ENCODE measurements around the gene RRAGC. TPM values are rescaled to one million over a fixed set of nuclear protein-coding genes. Genes with fewer than 3 reads are reported as not detected.

RRAGC gene
- total and polyA plus RNA-seq, 2 of the 13 experiments (the other 11 are each of a cell fraction or from before 2014, with no cell fraction given) = 7.6 to 8.0 TPM

DNA sequence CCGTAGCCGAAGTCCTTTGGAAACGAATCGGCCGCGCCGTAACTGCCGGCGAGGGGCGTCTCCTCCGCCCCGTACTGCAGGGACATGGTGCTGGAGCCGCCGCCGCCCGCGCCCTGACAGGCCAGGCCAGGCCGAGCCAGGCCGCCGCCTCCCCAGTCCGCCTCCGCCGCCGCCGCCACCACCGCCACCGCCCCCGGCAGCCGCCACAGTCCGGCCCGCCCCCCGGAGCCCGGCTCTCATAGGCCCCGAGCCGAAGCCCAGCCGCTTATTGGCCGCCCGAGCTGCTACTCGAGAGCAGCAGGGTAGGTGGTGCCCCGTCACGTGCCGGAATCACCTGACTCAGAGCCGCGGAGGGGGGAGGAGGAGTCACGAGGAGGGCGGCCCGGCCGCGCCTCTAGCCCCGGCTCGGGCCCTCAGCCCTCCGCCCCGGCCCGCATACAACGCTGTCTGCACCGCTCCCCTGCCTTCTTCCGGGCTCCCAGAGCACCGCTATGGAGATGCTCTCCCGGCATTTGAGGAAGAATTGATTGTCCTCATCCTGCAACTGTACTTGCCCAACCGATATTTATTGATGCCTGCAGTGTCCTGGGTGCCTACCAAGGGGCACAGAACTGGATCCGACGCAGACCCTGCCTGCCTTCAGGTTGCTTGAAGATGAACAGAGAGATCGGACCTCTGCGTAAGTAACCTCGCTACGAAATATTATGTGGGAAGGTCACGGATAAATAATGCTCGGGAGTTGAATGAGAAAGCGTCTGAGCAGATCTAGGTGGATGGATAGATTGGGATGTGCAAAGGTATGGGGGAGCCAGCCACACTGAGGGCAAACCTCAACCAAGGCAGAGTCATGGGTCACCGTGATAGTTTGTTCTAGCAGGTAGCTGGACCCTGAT, at the start of gene RRAGC (continued):
- TF ChIP-seq, protein P1, sequence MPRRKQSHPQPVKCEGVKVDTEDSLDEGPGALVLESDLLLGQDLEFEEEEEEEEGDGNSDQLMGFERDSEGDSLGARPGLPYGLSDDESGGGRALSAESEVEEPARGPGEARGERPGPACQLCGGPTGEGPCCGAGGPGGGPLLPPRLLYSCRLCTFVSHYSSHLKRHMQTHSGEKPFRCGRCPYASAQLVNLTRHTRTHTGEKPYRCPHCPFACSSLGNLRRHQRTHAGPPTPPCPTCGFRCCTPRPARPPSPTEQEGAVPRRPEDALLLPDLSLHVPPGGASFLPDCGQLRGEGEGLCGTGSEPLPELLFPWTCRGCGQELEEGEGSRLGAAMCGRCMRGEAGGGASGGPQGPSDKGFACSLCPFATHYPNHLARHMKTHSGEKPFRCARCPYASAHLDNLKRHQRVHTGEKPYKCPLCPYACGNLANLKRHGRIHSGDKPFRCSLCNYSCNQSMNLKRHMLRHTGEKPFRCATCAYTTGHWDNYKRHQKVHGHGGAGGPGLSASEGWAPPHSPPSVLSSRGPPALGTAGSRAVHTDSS (CRISPR knock-in tag; conservative IDR thresholded peaks at IDR 0.05) = no peak
- TF ChIP-seq SIN3A (IDR thresholded peaks at IDR 0.05; ENCODE audit: borderline replicate concordance, low read depth, low read length) (peak; percentile 84; the same call in 1 of the 2 replicates), ZNF749 (CRISPR knock-in tag; IDR thresholded peaks at IDR 0.05; ENCODE audit: borderline replicate concordance) (no peak; the same call in 1 of the 2 replicates), SRSF1 (optimal IDR thresholded peaks at IDR 0.05; ENCODE audit: low read depth, low read length) (no peak), KMT2A (CRISPR knock-in tag; IDR thresholded peaks at IDR 0.05) (peak; percentile 74), SRY (CRISPR knock-in tag; IDR thresholded peaks at IDR 0.05) (peak; percentile 62; the same call in 1 of the 2 replicates), SATB2 (CRISPR knock-in tag; IDR thresholded peaks at IDR 0.05) (no peak), ZKSCAN1 (IDR thresholded peaks at IDR 0.05; ENCODE audit: low read length) (no peak), ZFP90 (CRISPR knock-in tag; IDR thresholded peaks at IDR 0.05; ENCODE audit: borderline replicate concordance) (peak; percentile 72), PHF20 (CRISPR knock-in tag; IDR thresholded peaks at IDR 0.05) (peak; percentile 82), ATF1 (CRISPR knock-in tag; IDR thresholded peaks at IDR 0.05) (no peak)
- TF ChIP-seq, protein P2, sequence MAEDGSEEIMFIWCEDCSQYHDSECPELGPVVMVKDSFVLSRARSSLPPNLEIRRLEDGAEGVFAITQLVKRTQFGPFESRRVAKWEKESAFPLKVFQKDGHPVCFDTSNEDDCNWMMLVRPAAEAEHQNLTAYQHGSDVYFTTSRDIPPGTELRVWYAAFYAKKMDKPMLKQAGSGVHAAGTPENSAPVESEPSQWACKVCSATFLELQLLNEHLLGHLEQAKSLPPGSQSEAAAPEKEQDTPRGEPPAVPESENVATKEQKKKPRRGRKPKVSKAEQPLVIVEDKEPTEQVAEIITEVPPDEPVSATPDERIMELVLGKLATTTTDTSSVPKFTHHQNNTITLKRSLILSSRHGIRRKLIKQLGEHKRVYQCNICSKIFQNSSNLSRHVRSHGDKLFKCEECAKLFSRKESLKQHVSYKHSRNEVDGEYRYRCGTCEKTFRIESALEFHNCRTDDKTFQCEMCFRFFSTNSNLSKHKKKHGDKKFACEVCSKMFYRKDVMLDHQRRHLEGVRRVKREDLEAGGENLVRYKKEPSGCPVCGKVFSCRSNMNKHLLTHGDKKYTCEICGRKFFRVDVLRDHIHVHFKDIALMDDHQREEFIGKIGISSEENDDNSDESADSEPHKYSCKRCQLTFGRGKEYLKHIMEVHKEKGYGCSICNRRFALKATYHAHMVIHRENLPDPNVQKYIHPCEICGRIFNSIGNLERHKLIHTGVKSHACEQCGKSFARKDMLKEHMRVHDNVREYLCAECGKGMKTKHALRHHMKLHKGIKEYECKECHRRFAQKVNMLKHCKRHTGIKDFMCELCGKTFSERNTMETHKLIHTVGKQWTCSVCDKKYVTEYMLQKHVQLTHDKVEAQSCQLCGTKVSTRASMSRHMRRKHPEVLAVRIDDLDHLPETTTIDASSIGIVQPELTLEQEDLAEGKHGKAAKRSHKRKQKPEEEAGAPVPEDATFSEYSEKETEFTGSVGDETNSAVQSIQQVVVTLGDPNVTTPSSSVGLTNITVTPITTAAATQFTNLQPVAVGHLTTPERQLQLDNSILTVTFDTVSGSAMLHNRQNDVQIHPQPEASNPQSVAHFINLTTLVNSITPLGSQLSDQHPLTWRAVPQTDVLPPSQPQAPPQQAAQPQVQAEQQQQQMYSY (CRISPR knock-in tag; IDR thresholded peaks at IDR 0.05) = no peak
- TF ChIP-seq, protein P3, sequence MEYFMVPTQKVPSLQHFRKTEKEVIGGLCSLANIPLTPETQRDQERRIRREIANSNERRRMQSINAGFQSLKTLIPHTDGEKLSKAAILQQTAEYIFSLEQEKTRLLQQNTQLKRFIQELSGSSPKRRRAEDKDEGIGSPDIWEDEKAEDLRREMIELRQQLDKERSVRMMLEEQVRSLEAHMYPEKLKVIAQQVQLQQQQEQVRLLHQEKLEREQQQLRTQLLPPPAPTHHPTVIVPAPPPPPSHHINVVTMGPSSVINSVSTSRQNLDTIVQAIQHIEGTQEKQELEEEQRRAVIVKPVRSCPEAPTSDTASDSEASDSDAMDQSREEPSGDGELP (IDR thresholded peaks at IDR 0.05; ENCODE audit: borderline replicate concordance, low read depth) = peak; percentile 91
- TF ChIP-seq, protein P4, sequence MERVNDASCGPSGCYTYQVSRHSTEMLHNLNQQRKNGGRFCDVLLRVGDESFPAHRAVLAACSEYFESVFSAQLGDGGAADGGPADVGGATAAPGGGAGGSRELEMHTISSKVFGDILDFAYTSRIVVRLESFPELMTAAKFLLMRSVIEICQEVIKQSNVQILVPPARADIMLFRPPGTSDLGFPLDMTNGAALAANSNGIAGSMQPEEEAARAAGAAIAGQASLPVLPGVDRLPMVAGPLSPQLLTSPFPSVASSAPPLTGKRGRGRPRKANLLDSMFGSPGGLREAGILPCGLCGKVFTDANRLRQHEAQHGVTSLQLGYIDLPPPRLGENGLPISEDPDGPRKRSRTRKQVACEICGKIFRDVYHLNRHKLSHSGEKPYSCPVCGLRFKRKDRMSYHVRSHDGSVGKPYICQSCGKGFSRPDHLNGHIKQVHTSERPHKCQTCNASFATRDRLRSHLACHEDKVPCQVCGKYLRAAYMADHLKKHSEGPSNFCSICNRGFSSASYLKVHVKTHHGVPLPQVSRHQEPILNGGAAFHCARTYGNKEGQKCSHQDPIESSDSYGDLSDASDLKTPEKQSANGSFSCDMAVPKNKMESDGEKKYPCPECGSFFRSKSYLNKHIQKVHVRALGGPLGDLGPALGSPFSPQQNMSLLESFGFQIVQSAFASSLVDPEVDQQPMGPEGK (CRISPR knock-in tag; IDR thresholded peaks at IDR 0.05) = peak; percentile 88
- TF ChIP-seq, protein P5, sequence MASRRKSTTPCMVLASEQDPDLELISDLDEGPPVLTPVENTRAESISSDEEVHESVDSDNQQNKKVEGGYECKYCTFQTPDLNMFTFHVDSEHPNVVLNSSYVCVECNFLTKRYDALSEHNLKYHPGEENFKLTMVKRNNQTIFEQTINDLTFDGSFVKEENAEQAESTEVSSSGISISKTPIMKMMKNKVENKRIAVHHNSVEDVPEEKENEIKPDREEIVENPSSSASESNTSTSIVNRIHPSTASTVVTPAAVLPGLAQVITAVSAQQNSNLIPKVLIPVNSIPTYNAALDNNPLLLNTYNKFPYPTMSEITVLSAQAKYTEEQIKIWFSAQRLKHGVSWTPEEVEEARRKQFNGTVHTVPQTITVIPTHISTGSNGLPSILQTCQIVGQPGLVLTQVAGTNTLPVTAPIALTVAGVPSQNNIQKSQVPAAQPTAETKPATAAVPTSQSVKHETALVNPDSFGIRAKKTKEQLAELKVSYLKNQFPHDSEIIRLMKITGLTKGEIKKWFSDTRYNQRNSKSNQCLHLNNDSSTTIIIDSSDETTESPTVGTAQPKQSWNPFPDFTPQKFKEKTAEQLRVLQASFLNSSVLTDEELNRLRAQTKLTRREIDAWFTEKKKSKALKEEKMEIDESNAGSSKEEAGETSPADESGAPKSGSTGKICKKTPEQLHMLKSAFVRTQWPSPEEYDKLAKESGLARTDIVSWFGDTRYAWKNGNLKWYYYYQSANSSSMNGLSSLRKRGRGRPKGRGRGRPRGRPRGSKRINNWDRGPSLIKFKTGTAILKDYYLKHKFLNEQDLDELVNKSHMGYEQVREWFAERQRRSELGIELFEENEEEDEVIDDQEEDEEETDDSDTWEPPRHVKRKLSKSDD (CRISPR knock-in tag; IDR thresholded peaks at IDR 0.05; ENCODE audit: low read depth) = no peak
